ENCODE results near the gene PLCG2.

Gene PLCG2

GRCh38 chr16:81878529-81878928 is 99.4 kb downstream of the PLCG2 start:
- DNase-seq (ENCODE audit: low spot score), result no peak

GRCh38 chr16:81879625-81880024 is 100.5 kb downstream of the PLCG2 start:
- no peak for DNase-seq (ENCODE audit: low spot score)

- no peak for DNase-seq (ENCODE audit: low spot score)
Measured at GRCh38 chr16:81880816-81881215, 101.7 kb downstream of the PLCG2 start.

- no peak for DNase-seq (ENCODE audit: low spot score)
Measured at GRCh38 chr16:81881228-81881627, 102.1 kb downstream of the PLCG2 start.

DNA sequence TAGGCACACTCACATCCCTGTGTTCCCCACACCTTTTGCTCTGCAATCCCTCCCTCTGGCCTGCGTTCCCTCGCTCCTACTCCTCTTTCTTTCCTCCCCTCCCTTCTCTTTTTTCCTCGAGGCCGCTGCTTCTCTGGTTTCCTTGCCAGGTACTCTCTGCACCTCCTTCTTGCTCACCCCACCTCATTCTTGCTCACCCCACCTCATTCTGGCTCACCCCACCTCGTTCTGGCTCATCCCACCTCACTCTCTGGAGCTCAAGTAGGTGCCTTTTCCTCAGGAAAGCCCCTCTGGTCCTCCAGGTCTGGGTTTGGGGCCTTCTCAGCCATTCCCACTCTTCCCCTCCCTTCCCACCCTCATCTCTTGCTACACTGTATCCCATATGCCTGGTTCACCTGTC is 103.5 kb downstream of the PLCG2 start:
- no peak for DNase-seq (ENCODE audit: low spot score)

- no peak for DNase-seq (ENCODE audit: low spot score)
Measured at GRCh38 chr16:81883235-81883634, 104.1 kb downstream of the PLCG2 start.

DNA sequence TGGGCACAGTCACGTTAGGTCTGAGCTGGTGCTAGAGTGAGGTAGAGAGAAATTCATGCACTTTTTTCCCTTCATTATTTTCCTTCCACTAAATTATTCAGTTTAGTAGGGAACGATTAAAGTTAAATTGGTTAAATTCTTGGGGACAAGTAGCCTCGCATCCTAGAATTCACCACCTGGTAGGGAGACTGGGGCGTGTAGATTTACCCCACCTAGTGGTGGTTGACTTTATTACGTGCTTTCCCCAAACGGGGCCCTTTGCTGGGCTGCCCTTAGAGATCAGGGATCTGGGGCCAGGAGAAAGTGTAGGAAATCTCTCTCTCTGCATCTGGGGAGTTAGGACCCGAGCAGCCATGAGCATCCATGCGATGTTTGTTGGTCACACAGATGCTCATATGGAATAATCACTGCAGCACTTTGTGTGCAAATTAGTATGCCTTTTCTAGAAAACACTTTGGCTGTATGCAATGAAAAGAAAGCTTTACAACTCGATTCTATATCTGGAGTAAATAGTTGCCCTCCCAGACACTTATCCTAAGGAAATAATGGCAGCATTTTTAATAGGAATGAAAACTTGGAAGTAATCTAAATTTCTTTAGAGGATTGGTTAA is 107.0 kb downstream of the PLCG2 start:
- peak; percentile 62 for DNase-seq (ENCODE audit: low spot score)

DNA sequence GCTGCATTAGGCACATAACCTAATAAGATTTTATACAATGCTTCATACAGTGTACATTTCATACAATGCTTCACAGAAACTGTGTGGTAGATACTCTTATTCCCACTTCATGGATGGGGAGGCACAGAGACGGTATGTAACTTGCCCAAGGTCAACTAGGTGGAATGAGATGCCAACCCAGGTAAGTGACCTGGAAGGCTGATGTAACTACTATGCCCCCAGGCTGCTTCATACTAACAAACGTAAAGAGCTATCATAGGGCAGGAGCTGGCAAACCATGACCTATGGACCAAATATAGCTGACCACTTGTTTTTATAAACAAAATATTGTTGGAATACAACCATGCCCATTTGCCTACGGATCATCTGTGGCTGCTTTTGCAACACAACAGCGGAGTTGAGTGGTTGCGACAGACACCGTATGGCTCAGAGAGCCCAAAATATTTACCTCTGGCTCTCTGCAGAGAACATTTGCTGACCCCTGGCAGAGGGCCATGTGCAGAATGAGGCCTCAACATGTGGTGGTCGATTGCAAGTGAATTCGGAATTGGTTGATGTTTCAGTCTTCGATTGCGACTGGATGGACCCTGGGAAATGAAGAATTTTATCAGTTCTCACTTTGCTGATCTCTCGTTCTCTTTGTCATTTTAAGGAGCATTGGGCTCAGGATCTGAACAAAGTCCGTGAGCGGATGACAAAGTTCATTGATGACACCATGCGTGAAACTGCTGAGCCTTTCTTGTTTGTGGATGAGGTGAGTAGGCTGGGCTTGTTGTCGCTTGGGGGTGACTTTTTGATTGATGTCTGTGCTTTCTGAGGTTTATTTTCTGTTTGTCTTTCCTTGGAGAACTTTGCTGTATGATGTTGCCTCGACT is 109.7 kb downstream of the PLCG2 start:
- DNase-seq (ENCODE audit: low spot score), result no peak

GRCh38 chr16:81891736-81892364 is 112.8 kb downstream of the PLCG2 start:
- peak; percentile 21 for DNase-seq (ENCODE audit: low spot score)

- DNase-seq (ENCODE audit: low spot score), result no peak
Measured at GRCh38 chr16:81894592-81894991, 115.5 kb downstream of the PLCG2 start.

DNA sequence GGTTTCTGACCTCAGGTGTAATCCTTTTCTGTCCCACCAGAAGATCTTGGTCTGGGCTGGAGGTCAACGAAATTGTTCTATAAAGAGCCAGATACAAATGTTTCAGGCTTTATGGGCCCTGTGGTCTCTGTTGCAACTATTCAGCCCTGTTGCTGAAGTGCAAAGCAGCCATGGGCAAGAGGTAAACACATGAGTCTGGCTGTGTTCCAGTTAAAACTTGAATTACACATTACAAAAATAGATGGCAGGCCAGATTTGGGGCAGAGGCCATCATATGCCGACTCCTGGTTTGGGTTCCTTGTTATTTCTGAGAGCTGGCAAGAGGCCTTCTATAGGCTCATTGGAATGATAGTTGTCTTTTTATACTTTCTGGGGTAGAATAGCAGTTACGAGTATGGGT is 117.8 kb downstream of the PLCG2 start:
- peak; percentile 19 for DNase-seq (ENCODE audit: low spot score)

GRCh38 chr16:81899601-81900000 is 120.5 kb downstream of the PLCG2 start:
- DNase-seq (ENCODE audit: low spot score), result no peak

GRCh38 chr16:81900014-81900413 is 120.9 kb downstream of the PLCG2 start:
- DNase-seq (ENCODE audit: low spot score), result no peak

DNA sequence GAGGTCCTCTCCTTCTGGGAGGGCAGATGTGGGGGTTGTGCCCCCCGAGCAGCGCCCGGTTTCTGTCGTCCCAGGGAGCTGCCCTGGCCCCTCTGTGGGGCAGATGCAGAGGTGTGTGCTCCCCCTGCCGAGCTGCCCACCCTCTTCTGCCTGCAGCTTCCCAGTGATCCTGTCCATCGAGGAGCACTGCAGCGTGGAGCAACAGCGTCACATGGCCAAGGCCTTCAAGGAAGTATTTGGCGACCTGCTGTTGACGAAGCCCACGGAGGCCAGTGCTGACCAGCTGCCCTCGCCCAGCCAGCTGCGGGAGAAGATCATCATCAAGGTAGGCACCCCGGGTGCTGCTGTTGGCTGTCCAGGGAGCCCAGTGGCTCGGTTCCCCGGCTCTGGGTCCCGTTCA is 121.4 kb downstream of the PLCG2 start:
- no peak for DNase-seq (ENCODE audit: low spot score)

DNA sequence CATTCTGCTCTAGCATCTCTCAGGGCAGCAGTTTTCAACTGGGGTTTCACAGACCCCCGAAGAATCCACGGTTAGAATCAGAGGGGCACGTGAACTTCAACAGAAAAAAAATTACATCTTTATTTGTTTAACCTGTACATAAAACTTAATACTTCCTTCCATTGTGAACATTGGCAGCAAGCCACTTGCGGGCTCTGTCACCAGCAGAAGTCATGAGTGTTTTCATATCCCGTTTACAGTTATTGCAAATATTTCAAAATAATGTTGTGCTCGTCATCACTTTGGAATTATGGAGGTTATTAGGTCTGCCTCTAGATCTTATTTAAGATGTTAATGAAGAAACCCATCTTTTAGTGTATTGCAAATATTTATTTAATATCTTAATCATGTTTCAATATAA is 122.4 kb downstream of the PLCG2 start:
- peak; percentile 40 for DNase-seq (ENCODE audit: low spot score)

DNA sequence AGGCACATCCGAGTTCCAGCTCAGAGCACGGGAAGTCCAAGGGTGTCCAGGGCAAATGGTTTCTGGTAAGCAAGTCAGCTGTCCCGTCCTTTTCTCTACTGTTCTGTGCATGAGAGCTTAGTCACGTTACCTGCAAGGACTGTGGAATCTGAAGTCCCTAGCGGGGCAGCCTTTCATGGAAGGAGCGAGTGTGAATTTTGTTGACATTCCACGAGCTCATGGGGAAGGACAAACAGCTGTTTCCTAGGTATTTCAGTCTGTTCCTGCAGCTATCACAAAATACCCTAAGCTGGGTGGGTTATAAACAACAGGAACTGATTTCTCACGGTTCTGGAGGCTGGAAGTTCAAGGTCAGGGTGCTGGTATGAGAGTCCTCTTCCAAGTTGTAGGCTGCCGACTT is 122.9 kb downstream of the PLCG2 start:
- no peak for DNase-seq (ENCODE audit: low spot score)

GRCh38 chr16:81904320-81904719 is 125.2 kb downstream of the PLCG2 start:
- no peak for DNase-seq (ENCODE audit: low spot score)

DNA sequence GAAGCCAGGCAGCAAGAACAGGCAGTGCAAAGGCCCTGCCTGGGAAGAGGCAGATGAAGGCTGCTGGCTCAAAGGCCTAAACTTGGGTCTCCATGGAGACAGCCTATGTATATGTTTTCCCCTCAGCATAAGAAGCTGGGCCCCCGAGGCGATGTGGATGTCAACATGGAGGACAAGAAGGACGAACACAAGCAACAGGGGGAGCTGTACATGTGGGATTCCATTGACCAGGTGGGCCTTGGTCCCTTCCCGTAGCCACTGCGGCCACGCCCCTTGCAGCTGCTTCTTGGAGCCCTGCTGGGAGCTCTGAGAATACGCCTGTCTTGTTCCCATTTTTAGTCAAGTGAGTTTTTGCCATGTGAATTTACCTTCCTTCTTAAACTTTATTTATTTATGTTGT is 126.2 kb downstream of the PLCG2 start:
- no peak for DNase-seq (ENCODE audit: low spot score)

- no peak for DNase-seq (ENCODE audit: low spot score)
Measured at GRCh38 chr16:81907681-81908080, 128.6 kb downstream of the PLCG2 start.

- DNase-seq (ENCODE audit: low spot score), result no peak
Measured at GRCh38 chr16:81908466-81909262, 129.6 kb downstream of the PLCG2 start.

- no peak for DNase-seq (ENCODE audit: low spot score)
Measured at GRCh38 chr16:81910366-81910885, 131.3 kb downstream of the PLCG2 start.

GRCh38 chr16:81912395-81912794 is 133.3 kb downstream of the PLCG2 start:
- DNase-seq (ENCODE audit: low spot score), result no peak
